ENCODE measurements around the gene FAM181B.

GRCh38 chr11:82718307-82718706 is 15.4 kb downstream of the FAM181B start:
- TF ChIP-seq CTCF (conservative IDR thresholded peaks at IDR 0.05 in 1 of 2, IDR thresholded peaks at IDR 0.05 in 1 of 2; ENCODE audit: low read depth in 1 of 2, low read length in 2 of 2) (peak; percentile 81 to 90), EZH2 (IDR thresholded peaks at IDR 0.05; ENCODE audit: low read length, missing control alignments) (no peak)

Data from fibroblast of lung (primary cell).